HUES6 (cell line): ENCODE measurements around the gene NHLRC4.

Experiments
- H3K27ac ChIP-seq: 2 replicates; pipeline ENCODE4 v1.7.0; 2013; ENCODE audit warnings: low read depth, mild to moderate bottlenecking, low read length, inconsistent platforms
- H3K27me3 ChIP-seq: 2 replicates; pipeline ENCODE4 v1.6.1; 2013; ENCODE audit warnings: low read length; ENCODE audit not compliant: control insufficient read depth, insufficient read depth
- H3K36me3 ChIP-seq: 2 replicates; pipeline ENCODE4 v1.6.1; 2013; ENCODE audit warnings: low read length; ENCODE audit not compliant: control insufficient read depth, insufficient read depth
- H3K4me1 ChIP-seq: 2 replicates; pipeline ENCODE4 v1.6.1; 2013; ENCODE audit warnings: low read length; ENCODE audit not compliant: control insufficient read depth, insufficient read depth
- H3K4me3 ChIP-seq: 2 replicates; pipeline ENCODE4 v1.5.1; 2013; ENCODE audit warnings: low read depth, low read length
- H3K9ac ChIP-seq: one replicate; pipeline ENCODE4 v1.6.1; 2013; ENCODE audit warnings: mild to moderate bottlenecking, low read length
- H3K9me3 ChIP-seq: 2 replicates; pipeline ENCODE4 v1.6.1; 2013; ENCODE audit warnings: low read depth, low read length; ENCODE audit not compliant: control insufficient read depth, insufficient read depth

NHLRC4 gene

DNA sequence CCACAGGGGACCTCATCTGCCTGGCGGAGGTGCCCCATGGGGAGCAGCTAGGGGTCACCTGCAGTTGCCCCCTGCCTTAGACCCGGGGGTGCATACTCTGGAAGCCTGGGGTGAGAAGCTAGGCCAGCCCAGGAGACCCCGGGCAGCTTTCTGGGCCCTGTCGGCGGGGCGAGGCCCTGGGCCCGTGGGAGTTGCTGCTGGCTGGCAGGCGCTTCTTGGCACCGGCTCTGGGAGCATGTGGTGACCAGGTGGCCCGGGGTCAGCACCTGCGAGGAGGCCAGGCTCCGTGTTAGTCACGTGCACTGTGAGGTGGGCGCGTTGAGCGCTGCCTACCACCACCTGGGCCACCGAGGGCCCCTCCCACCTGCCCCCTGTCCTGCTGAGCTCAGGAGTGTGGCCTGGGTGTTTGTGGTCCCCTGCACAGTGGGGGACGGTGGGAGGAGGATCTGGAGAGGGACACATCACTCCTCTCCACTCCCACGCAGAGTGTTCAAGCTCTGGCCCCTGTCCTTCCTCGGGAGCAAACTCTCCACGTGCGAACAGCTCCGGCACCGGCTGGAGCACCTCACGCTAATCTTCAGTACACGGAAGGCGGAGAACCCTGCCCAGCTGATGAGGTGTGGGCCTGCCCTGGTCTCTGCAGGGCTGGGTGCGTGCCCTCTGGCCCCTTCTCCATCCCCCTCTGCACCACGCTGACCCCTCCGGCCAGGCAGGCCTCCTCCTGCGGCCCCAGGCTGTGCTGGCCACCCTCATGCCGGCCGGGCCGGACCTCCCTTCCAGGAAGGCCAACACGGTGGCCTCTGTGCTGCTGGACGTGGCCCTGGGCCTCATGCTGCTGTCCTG, 8.8 kb downstream of the NHLRC4 start:
- Histone ChIP-seq H3K4me3 (no peak overlapping the region), H3K9ac (no peak overlapping the region), H3K4me1 (peaks cover 7% of the 10 kb centered on the region), H3K9me3 (no peaks in the 10 kb centered on the region), H3K36me3 (peaks cover 31% of the 10 kb centered on the region), H3K27ac (no peak overlapping the region), H3K27me3 (no peaks in the 10 kb centered on the region)

DNA sequence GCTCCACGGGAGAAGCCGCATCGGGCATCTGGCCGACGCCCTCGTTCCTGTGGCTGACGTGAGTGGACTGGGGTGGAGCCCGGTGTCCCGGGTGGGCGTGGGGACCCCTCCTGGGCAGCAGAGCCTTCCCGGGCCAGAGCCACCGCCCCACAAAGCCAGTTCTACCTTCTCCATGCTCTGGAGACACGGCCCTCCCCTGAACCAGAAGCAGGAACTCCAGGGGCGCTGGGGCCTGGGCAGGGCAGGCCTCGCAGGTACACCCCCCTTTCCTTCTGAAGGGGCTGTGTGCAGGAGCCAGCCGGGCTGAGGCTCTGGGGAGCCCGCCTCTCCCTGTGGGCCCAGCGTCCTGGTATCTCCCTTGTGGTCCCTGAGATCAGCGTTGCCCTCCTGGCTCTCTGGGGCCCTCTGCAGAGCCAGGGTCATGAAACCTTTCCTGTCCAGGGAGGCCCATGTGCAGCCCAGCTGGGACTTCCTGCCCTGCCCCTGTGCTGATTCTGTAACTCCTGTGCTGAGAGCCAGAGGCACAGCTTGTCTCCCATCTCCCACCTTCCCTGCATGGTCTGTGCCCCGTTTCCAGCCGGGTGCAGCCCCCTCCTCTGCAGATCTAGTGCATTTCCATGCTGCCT, 9.5 kb downstream of the NHLRC4 start:
- Histone ChIP-seq H3K27ac (no peak overlapping the region), H3K4me1 (peaks cover 3% of the 10 kb centered on the region), H3K9me3 (no peaks in the 10 kb centered on the region), H3K4me3 (no peak overlapping the region), H3K27me3 (no peaks in the 10 kb centered on the region), H3K9ac (no peak overlapping the region), H3K36me3 (peaks cover 37% of the 10 kb centered on the region)

DNA sequence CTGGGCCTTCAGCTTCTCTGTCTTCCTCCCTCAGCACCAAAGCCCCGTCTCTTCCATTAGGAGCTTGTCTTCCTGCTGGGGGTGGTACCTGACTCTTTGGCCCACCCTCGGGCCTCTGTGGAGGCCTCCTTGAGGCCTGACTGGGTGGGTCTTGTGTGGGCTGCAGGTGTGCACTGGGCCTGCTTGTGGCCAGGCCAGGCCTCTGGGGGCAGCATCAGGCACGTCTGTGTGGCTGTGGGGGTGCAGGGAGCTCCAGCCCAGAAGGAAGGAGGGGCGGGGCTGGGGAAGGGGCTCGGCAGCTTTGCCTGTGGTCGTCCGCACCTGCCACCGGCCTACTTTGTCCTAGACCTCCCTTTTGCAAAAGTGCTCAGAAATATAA, 10.0 kb downstream of the NHLRC4 start:
- Histone ChIP-seq H3K9ac (no peak overlapping the region), H3K9me3 (no peaks in the 10 kb centered on the region), H3K27me3 (no peaks in the 10 kb centered on the region), H3K4me3 (no peak overlapping the region), H3K36me3 (peaks cover 37% of the 10 kb centered on the region), H3K27ac (no peak overlapping the region), H3K4me1 (peaks cover 3% of the 10 kb centered on the region)

DNA sequence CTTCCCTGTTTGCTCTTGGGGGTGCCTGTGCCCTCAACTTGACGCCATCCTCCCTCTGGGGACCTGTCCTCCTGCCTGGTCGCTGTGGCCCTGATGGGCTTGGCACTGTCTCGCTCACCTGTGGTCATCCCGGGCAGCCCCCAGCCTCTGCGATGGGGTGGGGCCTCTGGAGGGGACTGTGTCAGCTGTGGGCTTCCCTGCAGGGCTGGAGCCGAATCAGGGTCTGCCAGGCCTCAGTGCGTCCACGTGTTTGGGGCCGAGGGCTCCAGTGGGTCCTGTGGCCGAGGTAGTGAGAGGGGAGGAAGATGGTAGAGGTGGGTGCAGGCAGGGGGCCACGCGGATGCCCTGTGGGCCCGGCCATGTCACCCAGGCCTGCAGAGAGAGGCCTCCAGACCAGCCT, 11.0 kb downstream of the NHLRC4 start:
- H3K4me3 ChIP-seq: no peak overlapping the region
- H3K4me1 ChIP-seq: peaks cover 5% of the 10 kb centered on the region
- no peaks in the 10 kb centered on the region for H3K9me3 ChIP-seq
- peaks cover 36% of the 10 kb centered on the region for H3K36me3 ChIP-seq
- H3K27me3 ChIP-seq: no peaks in the 10 kb centered on the region
- no peak overlapping the region for H3K9ac ChIP-seq
- H3K27ac ChIP-seq: no peak overlapping the region

DNA sequence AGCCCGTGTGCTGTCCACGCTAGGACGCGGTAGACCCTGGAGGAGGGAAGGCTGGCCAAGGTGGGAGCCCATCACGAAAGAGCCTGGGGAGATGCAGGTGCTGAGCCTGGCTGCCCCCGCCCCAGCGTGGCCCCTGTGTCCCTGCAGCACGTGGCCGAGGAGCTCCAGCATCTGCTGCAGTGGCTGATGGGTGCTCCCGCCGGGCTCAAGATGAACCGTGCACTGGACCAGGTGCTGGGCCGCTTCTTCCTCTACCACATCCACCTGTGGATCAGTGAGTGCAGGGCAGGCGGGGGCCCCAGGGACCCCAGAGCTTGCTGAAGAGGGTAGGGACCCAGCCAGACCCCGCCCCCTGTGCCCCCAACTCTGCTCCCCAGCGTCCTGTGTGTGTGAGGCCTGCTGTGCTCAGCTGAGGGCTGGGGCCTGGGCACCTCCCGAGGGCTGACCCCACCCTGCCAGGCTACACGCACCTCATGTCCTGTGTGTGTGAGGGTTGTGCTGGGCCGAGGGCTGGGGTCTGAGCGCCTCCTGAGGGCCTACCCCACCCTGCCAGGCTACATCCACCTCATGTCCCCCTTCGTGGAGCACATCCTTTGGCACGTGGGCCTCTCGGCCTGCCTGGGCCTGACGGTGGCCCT, 11.5 kb downstream of the NHLRC4 start:
- Histone ChIP-seq H3K27ac (no peak overlapping the region), H3K4me1 (peaks cover 10% of the 10 kb centered on the region), H3K36me3 (peaks cover 40% of the 10 kb centered on the region), H3K4me3 (peak overlapping the region; percentile 42), H3K9ac (no peak overlapping the region), H3K27me3 (no peaks in the 10 kb centered on the region), H3K9me3 (no peaks in the 10 kb centered on the region)

DNA sequence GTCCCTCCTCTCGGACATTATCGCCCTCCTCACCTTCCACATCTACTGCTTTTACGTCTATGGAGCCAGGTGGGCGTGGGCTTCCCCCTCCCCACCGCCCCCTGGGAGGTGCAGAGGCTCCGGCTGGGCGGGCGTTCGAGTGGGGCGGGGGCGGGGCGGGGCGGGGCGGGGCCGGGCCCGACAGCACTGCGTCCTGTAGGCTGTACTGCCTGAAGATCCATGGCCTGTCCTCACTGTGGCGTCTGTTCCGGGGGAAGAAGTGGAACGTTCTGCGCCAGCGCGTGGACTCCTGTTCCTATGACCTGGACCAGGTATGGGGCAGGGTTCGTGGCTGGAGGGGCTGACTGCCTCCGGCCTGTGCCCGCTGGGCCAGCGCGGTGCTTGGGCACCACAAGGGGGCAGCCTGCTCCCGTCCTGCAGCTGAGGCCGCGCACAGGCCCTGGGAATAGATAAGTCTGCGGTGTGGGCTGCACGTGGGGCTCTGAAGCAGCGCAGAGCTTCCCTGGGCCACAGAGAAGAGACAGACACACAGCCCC, 12.1 kb downstream of the NHLRC4 start:
- Histone ChIP-seq H3K4me3 (peak overlapping the region; percentile 73), H3K9me3 (no peaks in the 10 kb centered on the region), H3K4me1 (peaks cover 16% of the 10 kb centered on the region), H3K36me3 (peaks cover 37% of the 10 kb centered on the region), H3K27ac (no peak overlapping the region), H3K9ac (no peak overlapping the region), H3K27me3 (no peaks in the 10 kb centered on the region)

DNA sequence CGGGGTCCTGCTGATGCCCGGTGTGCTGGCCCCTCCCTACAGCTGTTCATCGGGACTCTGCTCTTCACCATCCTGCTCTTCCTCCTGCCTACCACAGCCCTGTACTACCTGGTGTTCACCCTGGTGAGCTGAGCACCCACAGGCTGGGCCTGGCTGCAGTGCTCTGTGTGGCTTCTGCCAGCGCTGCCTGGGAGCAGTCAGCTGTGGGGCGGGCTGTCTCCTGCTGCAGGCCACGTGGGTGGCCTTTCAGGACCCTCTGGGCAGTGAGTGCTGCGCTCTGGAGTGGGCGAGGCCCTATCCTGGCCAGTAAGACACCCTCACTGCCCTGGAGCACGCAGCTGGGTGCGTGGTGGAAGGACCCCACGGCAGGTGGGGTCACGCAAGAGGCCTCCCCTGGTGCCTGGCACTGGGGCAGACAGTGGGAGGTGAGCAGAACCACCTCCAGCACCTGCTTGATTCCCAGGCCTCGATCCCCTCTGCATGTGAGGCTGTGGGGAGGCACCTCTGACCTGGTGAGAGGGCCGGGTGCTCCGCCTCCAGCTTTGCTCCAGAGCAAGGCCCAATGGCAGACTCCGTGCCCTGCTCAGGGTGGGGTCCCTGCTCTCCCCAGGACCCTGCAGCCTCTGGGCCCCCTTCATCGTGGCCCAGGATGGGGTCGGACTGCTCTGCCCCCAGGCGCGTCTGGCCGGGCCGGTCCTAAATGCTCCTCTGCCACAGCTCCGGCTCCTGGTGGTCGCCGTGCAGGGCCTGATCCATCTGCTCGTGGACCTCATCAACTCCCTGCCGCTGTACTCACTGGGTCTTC, 13.5 kb downstream of the NHLRC4 start:
- Histone ChIP-seq H3K9ac (no peak overlapping the region), H3K4me1 (peaks cover 21% of the 10 kb centered on the region), H3K27ac (no peak overlapping the region)

DNA sequence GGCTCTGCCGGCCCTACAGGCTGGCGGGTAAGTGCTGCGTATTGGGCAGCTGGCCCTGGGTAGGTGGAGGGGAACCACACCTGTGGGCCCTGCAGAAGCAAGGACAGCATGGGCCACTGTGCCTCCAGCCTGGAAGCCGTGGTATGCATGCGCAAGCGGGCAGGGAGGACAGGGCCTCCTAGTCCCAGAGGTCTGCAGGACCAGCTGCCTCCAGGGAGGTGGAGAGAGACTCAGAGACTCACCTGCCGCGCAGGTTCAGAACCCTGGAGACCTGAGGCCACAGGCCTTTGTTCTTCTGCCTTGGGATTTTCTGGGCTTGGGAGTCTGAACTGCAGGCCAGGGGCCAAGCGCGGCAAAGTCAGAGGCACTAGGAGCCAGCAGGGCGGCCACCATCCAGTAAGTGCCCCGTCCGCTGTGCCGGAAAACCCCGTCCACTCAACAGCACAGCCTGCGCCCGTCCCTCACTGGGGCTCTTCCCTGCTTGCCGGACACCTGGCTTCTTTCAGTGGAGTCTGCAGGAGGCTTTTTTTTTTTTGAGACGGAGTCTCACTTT, 14.2 kb downstream of the NHLRC4 start:
- Histone ChIP-seq H3K36me3 (peaks cover 18% of the 10 kb centered on the region), H3K27ac (no peak overlapping the region), H3K27me3 (peaks cover 9% of the 10 kb centered on the region), H3K4me3 (no peak overlapping the region), H3K4me1 (peaks cover 21% of the 10 kb centered on the region), H3K9ac (no peak overlapping the region), H3K9me3 (no peaks in the 10 kb centered on the region)

More for the DNA sequence above, 13.5 kb downstream of the NHLRC4 start:
- H3K9me3 ChIP-seq: no peaks in the 10 kb centered on the region
- H3K27me3 ChIP-seq: peaks cover 2% of the 10 kb centered on the region
- H3K4me3 ChIP-seq: no peak overlapping the region
- peaks cover 24% of the 10 kb centered on the region for H3K36me3 ChIP-seq

DNA sequence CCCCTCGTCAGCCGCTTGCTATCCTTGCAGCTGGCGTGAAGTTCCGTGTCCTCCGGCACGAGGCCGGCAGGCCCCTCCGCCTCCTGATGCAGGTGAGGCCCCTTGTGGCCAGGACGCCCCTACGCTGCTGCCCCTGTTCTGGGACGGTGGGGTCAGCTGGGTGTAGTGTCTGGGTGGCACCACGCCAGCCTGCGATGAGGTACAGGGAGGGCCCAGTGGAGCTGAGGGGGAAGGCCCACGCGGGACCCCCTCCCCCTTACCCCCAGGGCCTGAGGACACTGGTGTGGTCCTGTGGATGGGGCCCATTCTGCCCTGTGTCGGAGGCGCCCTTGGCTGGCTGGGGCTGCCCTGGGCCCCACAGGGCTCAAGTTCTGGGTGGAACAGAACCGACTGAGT, 15.4 kb downstream of the NHLRC4 start:
- H3K27ac ChIP-seq: no peak overlapping the region
- H3K36me3 ChIP-seq: peaks cover 18% of the 10 kb centered on the region
- H3K27me3 ChIP-seq: peaks cover 21% of the 10 kb centered on the region
- peaks cover 21% of the 10 kb centered on the region for H3K4me1 ChIP-seq
- no peak overlapping the region for H3K4me3 ChIP-seq
- no peaks in the 10 kb centered on the region for H3K9me3 ChIP-seq
- no peak overlapping the region for H3K9ac ChIP-seq

DNA sequence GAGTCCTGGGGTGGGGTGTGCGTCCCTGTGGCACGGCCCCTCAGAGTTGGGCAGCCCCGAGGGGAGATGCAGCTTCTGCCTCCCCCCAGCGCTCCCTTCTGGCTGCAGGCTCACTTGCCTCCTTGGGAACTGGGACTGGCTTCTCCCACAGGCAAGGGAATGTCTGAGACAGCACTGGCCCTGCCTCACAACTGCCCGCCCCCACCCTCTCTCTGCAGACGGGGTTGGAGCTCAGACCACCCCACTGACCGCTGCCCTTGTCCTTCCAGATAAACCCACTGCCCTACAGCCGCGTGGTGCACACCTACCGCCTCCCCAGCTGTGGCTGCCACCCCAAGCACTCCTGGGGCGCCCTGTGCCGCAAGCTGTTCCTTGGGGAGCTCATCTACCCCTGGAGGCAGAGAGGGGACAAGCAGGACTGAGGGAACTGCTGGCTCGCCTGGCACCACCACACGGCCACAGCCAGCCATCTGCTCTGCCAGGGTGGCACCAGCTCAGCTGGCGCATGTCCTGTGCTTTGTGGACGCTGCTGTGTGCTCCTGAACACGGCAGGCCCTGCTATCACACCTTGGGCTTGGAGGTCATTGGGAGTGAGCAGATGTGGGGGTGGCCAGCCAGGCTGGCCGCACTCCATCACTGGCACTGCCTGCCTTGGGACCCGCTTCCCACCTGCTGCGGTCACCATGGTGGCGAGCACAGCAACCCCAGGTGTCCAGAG, 16.0 kb downstream of the NHLRC4 start:
- peaks cover 21% of the 10 kb centered on the region for H3K4me1 ChIP-seq
- H3K27me3 ChIP-seq: peaks cover 23% of the 10 kb centered on the region
- no peak overlapping the region for H3K27ac ChIP-seq
- peaks cover 18% of the 10 kb centered on the region for H3K36me3 ChIP-seq
- no peak overlapping the region for H3K4me3 ChIP-seq
- H3K9ac ChIP-seq: no peak overlapping the region
- no peaks in the 10 kb centered on the region for H3K9me3 ChIP-seq
